NCI-H2171 treated with DMSO at 0.1 percent for 48 hours (cell line): Measurements from ENCODE around the gene ADAM33.

Experiments
- DNase-seq: peaks from one replicate; lab custom pipeline; 2025; lab: John Stamatoyannopoulos, UW

Gene ADAM33

DNA sequence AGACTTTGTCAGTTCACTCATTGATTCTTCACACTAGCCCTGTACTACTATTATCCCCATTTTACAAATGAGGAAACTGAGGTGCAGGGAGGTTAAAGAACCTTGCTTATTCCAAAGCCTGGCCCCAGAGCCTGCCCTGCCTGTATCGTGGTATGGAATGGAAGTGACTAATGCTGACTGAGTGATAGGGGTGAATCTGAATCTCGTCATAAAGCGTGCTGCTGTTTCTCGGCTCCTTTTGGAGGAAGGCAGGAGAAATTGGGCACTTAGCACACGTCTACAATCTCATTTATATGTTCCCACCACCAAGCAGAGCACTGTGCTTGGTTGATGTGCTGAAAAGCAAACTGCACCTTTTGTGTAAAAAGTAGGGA lies 35.8 kb downstream of the ADAM33 start:
- no peak for DNase-seq

GRCh38 chr20:3645309-3646066 lies 36.3 kb downstream of the ADAM33 start:
- no peak for DNase-seq

DNA sequence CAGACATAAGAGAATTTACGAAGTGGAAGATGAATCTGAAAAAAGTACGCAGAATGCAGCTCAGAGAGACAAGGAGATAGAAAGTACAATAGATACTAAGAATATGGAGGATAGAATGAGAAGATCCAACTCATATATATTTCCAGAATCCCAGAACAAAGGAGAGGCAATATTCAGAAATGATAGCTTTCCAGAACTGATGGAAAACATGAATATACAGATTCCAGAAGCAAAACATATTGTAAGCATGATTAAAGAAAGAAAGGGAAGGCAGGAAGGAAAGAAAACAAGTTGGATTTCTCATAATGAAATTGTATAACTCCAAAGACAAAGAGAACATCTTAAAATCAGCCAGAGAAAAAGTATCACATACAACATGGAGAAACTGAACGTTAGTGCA lies 41.6 kb downstream of the ADAM33 start:
- no peak for DNase-seq

DNA sequence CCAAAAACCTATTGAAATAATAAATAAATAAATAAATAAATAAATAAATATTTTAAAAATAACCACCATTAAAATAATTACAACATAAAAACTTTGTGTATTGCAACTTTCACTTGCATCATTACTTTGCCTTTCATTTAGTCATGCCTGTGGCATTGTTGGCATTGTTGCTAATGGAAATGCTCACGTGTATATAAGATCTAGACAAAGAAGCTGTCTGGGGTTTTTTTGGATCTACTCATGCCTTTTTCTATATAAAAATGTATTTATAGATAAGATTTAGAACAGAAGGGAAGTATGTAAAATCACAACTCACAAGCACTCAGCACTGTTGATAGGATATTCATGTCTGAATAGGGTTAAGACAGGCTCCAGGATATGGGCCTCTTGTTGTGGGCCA lies 46.5 kb downstream of the ADAM33 start:
- no peak for DNase-seq

DNA sequence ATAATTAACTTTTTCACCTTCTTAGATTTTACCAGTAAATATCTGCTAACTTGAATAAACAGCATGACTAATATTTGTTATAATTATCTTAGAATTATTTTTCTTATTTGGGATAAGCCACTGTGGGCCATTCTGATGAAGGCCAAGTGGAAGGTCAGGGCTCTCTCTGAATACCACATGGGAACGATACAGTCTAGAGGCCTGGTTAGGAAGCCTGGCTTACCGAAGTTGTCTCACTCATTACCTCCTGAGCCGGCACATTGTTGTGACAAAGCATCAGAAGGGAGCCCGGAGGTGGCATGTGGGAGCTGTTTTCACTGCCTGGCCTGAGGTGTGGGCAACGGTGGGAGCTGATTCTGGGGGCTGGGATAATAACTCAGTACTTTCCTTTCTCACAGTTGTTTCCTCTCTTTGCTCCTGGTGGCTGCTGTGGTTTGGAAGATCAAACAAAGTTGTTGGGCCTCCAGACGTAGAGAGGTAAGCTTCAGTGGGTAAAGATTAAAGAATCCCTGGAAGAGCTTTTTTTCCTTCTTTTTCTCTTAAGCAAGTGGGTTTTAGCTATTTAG lies 47.8 kb downstream of the ADAM33 start:
- no peak for DNase-seq

DNA sequence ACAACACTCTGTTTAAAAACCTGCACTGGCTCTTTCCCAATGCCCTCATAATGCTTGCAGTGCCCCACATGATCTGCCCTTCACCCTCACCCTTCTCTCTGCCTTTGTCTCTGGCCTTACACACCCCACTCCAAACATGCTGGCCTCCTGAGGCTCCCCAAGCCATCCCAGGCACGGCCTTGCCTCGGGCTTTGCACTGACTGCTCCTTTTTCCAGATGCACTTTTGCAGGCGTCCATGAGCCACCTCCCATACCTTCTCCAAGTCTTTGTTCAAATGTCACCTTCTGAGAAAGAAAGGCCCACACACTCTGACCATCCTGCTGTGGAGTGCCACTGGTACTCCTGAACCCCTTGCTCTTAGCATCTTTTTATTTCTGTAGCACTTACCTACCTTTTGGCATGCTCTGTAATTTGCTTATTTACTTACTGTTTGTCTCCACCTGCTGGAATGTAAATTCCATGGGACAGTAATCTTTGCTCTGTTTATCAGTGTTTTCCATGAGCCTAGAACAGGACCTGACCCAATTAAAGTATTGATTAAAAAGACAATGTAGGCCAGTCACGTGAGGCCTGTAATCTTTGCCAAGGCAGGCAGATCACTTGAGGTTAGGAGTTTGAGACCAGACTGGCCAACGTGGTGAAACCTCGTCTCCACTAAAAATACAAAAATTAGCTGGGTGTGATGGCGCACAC lies 49.4 kb downstream of the ADAM33 start:
- DNase-seq = no peak

DNA sequence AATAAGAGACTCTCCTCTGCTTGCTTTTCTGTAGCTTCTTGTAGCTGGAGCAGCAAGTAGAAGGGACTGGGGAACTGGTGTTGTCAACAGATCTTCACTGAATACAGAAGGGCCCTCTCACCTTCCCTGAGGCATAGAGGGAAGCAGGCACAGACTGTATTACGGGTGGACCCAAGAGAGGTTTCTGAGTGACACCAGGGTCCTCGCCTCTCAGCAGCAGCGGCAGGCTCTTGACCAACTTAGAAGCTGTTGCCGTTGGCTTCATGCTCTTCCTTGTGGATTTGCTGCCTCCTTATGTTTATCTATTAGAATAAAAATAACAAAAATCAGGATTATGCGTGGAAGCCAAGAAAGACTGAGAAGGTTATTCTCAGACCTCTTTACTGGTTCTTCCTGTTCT lies 50.3 kb downstream of the ADAM33 start:
- no peak for DNase-seq

- no peak for DNase-seq
Observed at GRCh38 chr20:3630429-3630828, 51.4 kb downstream of the ADAM33 start.

DNA sequence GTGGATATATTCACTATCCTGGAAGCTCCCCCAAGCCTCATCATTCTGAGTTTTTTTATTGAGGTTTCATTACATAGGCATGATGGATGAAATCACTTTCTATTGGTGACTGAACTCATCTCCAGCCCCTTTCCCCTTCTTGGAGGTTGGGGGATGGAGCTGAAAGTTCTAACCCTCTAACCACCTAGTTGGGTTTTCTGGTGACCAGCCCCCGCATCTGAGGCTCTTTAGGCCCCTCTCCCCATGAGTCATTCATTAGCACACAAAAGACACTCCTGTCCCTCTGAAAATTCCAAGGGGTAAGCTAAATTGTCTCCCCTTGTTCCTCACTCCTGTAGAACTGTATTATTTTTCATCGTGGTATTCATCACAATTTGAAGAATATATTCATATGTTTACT lies 51.9 kb downstream of the ADAM33 start:
- DNase-seq = no peak

GRCh38 chr20:3628502-3629314 lies 53.1 kb downstream of the ADAM33 start:
- DNase-seq = no peak

DNA sequence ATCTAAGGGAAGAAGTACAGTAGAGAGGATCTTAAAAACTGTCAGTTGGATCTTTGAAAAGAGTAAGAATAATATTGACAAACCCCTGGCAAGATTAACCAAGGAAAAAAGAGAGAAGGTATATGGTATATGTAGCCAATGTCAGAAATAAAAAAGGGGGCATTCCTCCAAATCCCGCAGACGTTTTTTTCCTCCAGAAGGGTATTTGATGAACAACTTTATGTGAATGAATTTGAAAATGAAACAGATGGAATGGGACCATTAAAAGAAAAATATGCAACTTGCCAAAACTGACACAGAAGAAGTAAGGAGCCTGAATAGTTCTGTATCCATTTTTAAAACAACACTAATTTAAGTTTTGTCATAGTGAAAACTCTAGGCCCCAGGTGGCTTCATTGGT lies 54.3 kb downstream of the ADAM33 start:
- DNase-seq = no peak

DNA sequence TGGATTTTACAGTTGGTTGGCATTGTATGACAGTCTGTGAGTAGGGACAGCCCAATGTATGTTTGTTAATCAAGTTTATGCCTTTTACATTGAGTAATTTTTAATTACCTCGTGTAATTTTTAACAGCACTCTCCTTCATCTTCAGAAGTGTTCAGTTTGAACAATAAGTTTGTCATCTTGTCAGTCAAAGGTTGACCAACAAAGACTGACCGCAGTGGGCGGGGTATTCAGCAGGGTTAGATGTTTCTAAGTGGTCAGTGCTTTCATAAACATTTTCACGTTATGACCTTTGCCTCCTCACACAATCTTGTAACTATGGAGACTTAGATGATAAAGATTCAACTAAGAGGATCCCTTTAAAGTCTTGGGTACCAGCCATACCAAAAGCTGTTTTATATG lies 59.4 kb downstream of the ADAM33 start:
- no peak for DNase-seq

- no peak for DNase-seq
Observed at GRCh38 chr20:3621111-3621510, 60.7 kb downstream of the ADAM33 start.
